UCSD-AML1 (cell line): ENCODE results near the gene CKAP5.

ENCODE experiments used
- DNase-seq: peaks from one replicate; lab custom pipeline; 2025; ENCODE audit not compliant: unreplicated experiment; lab: John Stamatoyannopoulos, UW

The CKAP5 gene

GRCh38 chr11:46700241-46701077 is 145.6 kb downstream of the CKAP5 start, which contains the start of the genes ARHGAP1 and ZNF408:
Gene ARHGAP1 (minus strand): TSS chr11:46700619. CDS start chr11:46696107, 4,512 bp downstream.
Gene ZNF408 (plus strand): TSS chr11:46701031. CDS start chr11:46701048, 17 bp downstream.
- peak; percentile 99 for DNase-seq

- DNase-seq: no peak
These were observed 147.5 kb downstream of the CKAP5 start for GRCh38 chr11:46698597-46698996.

GRCh38 chr11:46697723-46698122 is 148.4 kb downstream of the CKAP5 start:
- no peak for DNase-seq

GRCh38 chr11:46697303-46697702 is 148.8 kb downstream of the CKAP5 start:
- DNase-seq: no peak

GRCh38 chr11:46696212-46696558 is 149.9 kb downstream of the CKAP5 start:
- DNase-seq: no peak

GRCh38 chr11:46695345-46696211 is 150.5 kb downstream of the CKAP5 start:
- no peak for DNase-seq

GRCh38 chr11:46694607-46695006 is 151.5 kb downstream of the CKAP5 start:
- DNase-seq: no peak

- DNase-seq: no peak
These were observed 152.0 kb downstream of the CKAP5 start for GRCh38 chr11:46694072-46694471.

- no peak for DNase-seq
These were observed 152.5 kb downstream of the CKAP5 start for GRCh38 chr11:46693597-46694012.
